GM21515 (cell line): Measurements from ENCODE around the gene COL2A1.

ENCODE experiments used
- ATAC-seq: cut with Tn5 transposase; IDR thresholded peaks from one replicate; pipeline ENCODE4 v1.9.1; 2021; ENCODE audit not compliant: unreplicated experiment

The COL2A1 gene

DNA sequence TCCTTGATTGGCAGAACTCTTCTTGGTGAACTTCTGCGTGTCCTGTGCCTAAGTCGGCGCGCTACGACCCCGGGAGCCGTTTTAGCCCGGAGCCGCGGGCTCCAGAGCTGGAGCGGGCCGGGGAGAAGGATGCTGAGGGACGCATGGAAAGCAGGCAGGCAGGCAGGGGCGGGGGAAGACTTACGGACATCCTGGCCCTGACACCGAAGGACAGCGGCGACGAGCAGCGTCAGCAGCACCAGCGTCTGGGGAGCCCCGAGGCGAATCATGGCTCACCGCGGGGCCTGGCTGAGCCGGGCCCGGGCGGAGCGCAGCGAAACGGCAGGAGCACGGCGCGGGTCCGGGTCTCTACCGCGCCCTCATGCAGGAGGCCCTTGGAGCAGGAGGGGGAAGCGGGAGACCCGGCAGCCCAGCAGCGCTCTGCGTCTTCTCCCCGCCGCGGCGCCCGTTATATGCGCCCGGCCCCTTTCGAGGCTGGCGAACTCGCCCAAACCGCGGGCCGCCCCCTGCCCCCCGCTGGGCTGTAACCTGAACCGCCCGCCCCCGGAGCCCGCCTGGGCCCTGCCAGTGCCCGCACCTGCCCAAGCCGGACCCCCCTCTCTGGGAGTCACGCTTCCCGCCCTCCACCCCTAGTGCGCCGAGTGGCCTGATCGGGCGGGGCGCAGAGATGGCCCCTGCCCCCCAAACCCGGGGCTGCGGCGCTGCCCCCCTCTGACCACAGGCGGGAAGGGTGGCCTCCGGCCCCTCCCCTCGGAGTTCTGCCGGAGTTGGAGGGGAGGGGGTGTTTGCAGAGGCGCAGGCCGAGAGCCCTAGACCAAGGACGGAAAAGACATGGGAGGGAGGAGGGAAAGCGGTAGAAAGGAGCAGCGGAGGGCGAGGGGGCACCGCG is at the start of gene COL2A1:
TSS of gene COL2A1 (minus strand) at position 424 of the 889 bp plus-strand sequence. CDS start at position 269, 155 bp downstream.
- no peak for ATAC-seq

DNA sequence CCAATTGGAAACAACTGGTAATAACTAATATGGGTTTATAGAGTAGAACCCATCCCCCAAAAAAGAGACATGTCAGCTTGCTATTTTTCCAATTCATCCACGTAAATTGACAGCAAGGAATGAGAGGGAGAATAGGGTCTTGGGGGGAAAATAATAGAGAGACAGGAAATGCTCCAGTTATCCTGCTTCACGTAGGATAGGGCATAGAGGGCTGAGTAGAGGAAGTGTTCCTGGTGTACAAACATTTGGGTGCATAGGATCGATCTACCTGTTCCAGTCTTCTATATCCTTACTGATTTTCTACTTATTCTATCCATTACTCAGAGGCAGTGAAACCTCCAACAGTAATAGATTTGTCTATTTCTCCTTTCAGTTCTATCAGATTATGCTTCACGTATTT is 49.6 kb upstream of the COL2A1 start:
- no peak for ATAC-seq

DNA sequence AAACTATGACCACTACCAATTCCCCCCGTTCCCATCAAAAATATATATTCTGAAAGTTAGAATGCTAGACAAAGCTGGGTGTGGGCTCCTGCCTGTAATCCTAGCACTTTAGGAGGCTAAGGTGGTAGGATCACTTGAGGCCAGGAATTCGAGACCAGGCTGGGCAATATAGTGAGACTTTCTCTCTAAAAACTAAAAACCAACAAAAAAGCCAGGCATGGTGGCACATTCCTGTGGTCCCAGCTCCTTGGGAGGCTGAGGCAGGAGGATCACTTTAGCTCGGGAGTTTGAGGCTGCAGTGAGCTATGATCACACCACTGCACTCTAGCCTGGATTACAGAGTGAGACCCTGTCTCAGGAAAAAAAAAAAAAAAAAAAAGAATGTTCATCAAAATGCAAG is 48.8 kb upstream of the COL2A1 start:
- ATAC-seq: no peak

DNA sequence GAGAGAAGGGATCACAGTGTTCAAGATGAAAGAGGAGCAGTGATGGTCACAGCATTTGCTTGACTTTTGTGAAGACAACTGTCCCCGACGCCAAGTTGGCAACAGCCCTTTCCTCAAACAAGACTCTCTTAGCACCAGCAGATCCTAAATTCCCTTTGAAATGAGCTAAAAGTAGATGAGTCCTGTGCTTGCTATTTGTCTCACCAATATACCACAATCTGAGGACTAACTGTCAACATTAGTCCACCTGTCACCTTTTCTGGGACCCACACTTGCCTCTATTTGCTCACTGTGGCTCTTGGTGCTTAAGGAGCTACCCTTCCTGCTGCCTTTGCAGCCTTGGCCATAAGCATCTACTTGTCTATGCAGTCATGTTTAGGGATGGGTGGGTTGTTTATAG is 47.4 kb upstream of the COL2A1 start:
- no peak for ATAC-seq

DNA sequence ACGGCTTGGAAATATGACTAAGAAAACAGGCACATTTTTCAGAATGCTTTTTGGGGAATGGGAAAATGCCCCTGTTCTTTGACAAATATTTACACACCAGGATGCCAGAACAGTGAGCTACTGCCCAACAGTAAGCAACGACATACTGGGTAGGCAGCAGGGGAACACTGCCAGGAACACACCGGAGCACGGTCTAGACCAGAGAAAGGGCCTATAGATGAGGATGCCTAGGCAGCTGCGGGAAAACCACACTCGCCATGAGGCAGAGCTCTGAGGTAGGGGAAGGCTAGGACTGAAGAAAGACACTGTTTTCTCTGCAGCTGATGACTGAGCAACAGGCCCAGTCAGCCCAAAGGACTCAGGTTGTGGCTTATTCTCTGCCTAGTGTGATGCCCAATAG is 45.9 kb upstream of the COL2A1 start:
- ATAC-seq: no peak

DNA sequence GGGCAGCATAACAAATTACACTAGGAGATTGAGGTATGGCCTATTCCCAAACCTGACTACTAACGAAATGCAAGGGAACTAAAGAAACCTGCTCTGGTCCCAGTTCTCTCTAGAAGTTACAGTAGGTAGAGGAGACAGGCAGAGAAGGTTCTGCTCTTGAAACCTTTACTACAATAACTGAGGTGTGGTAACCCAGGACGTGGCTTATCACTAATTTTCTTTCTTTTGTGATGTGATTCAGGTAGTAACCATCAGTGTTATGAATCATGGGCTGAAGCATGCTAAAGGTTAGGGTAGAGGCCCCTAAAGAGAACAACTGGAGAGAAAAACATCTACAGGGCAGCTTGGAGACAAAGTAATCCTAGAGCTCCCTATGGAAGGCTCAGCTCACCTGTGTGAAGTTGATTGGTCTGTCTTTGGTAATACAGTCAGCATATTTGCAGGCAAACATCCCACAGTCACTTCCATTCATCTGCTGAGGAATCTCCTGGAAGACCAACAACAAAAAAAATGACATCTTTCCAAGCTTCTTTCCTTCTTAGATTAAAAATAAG is 41.8 kb upstream of the COL2A1 start:
- ATAC-seq: no peak

DNA sequence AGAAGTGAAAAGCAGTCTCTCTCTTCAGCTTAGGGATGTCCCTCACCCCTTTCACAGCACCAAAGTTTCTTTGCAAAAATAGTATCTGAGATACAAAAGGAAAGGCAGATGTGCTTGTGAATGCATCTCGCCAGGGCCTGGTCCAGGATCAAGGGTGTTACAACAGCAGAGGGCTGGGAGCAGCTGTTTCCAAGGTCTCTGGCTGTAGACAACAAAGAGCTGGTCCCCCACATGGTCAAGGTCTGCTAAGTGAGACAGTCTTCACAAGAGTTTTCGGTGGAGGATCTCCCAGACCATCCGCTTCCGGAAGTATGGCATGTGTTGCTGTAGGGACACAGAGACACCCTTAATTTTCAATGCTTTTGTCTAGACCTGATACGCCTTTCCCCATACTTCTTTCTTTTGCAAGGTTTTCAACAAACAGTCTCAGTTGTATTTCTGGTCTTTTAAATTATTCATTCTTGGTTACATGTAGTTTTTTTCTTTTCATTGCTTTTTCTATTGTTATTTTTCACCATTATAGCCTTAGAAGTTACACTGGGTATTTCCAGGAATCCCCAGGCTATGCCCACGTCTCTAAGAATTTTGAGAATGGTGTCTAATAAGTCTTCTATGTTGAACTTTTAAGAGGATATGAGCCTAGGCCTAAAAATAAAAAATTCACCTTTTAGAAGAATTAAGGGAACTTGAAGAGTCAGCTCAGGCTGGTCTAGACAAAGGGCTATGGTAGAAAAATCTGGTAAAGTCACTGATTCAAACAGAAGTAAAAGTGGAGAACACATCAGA is 41.0 kb upstream of the COL2A1 start:
- no peak for ATAC-seq

DNA sequence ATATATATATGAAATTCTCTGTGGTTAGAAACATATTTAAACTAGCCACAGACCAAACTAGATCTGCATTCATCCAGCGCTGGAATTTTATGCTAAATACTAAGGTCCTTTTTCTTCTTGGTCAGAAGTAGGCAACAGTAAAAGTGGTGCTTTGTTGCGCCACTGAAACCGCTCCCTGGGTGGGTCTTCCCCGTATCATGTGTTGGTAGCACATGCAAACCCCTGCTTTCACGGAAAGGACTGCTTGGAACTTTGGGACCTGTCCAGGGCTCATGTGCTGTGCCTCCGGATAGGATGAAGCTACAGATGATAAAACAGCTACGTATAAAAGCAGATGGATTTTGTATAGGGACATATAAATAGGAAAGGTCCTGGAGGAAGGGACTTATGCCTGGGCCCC is 40.1 kb upstream of the COL2A1 start:
- ATAC-seq: no peak

DNA sequence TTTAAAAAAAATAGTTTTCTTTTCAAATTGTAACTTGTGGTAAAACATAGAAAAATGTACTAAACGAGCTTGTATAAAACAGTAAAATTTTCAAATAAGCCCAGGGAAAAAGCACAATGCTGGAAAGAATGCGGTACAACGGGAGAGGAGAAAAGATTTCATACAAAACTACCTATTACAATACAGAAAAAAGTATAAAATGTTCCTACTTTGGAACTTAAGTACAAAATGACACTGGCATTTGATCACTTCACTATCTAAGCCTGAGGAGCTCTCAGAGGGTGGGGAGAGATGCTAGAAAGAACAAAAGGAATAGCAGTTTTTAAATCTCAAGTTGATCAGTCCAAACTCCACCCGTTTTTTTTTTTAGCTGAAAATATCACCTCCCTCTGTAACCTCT is 39.5 kb upstream of the COL2A1 start:
- no peak for ATAC-seq

DNA sequence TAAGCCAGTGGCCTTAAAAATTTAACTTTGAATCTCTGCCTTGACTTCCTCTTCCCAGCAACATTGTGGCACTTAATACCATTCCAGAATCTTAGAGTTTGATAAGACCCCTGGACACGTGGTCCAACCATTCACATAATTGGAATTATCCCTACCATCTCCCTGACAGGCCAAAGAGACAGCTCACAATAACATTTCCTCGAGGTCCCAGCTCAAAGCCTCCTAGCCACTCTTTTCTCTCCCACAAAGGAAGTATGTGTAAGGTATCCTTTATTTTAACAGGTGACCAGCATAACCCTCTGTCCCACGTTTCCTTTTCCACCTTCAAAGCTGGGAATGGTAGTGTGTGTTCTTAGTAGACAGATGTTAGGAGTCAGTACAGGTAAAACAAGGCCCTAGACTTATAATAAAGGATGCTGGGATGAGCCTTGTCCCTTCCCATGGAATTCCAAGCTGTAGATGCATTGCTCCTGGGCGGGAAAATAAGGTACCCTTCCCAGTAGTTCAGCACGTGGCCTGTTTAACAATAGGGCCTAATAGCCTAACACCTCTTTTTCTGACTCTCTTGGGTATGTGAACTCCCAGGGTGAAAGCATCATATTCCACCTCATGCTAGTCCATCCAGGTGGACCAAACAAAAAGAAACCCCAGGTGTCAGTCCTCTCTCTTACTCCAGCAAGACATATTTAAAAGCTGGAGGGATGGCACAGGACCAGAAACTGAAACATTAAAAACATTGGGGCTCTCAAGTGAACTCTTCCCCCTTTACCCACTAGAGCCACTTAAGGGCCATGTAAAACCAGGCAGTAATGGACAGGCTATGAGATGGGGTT is 37.5 kb upstream of the COL2A1 start:
- ATAC-seq: no peak

DNA sequence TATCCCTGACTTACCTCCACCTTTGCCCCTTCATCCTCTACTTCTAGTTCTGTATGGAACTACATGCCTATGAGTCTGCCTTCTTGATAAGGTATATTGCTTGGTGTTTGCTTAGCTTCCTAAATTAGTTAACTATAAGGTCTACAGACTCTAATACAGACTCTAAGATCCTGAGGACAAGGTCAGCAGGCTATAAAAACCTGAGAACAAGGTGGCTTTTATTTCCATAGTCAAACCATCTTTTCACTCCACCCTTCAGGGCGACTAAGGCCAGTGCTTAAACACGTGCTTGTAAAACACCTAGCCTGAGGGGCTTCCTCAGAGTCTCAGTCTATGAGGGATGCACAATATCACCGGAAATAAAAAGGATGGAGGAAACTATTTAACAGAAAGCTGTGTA is 36.1 kb upstream of the COL2A1 start:
- no peak for ATAC-seq

DNA sequence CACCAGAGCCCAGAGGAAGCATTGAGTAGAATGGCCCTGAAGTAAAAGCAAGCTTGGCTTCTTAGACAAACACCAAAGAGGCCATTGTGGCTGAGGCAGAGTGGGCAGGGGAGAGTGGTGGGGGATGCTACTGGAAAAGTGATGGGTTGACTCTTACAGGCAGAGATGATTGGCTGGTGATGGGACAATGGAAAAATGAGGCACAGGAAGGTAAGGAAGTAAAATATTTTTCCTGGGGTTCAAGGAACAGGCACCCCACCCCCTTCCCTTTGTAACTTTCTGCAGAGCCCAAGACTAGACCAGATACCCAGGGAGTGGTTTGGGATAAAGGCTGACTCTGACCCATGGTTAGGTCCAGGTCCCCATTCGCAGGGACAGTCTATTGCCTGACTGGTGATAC is 34.9 kb upstream of the COL2A1 start:
- ATAC-seq: no peak

DNA sequence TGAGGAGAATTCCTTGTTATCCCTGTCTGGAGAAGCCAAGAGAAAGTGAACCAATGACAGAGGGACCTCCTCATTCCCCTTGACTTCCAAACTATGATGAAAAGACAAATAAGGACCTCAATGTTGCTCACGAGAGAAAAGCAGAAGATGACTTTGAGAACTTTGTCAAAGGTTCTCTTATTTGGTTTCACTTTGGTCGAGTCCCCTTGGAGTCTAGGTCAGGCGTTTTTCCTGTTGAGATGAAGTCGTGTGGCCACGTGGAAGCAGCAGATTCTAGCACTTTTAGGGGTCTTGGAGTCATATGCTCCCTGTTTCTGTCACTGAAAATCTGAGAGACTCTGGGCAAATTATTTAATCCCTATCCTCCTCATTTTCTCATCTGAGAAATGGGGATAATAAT is 33.8 kb upstream of the COL2A1 start:
- ATAC-seq: no peak

DNA sequence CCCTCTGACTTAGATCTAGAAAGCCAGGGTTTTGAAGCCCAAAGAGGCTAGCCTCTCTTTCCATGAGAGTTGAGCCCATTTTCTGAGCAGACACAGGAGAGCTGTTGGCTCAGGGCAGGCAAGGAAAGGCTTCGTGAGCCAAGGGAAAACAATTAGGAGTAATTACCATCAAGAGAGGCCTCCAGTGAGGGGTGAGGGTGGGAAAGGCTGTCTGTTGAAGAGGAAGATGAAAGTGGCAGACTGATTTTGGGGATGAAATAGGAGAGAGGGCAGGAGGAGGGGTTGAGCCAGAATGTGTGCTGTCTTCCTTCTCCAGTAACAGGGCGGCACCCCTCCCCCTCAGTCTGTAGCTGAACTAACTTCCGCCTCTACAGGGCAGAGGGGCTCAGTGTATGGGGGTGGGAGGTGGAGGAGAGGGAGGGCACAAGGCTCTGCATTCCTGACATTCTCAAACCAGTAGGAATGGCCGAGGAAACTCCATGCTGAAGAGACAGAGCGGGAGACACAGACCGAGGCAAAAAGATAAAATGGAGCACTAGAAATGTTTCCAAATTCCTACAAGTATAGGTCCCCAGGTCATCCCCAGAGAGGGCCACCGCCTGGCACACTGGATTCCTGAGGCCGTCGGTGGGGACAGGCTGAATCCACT is 33.1 kb upstream of the COL2A1 start:
- no peak for ATAC-seq

DNA sequence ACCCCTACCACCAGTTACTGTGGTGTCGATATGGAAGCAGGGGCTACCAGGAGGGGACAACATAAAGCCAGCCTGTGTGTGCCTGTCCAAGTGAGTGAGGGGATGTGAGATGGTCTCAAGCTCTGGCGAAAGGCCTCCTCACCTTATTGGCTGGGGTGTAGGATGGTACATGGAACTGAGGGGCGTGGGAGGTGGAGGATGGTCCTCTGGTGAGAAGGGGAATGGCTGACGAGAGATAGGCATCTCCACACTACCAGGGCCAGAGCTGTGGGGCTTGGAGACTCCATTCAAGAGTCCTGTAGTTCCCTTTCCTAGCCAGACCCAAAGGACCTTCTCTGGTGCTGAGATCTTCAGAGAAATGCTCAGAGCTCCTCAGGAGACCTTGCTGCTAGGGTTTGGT is 32.5 kb upstream of the COL2A1 start:
- ATAC-seq: no peak

DNA sequence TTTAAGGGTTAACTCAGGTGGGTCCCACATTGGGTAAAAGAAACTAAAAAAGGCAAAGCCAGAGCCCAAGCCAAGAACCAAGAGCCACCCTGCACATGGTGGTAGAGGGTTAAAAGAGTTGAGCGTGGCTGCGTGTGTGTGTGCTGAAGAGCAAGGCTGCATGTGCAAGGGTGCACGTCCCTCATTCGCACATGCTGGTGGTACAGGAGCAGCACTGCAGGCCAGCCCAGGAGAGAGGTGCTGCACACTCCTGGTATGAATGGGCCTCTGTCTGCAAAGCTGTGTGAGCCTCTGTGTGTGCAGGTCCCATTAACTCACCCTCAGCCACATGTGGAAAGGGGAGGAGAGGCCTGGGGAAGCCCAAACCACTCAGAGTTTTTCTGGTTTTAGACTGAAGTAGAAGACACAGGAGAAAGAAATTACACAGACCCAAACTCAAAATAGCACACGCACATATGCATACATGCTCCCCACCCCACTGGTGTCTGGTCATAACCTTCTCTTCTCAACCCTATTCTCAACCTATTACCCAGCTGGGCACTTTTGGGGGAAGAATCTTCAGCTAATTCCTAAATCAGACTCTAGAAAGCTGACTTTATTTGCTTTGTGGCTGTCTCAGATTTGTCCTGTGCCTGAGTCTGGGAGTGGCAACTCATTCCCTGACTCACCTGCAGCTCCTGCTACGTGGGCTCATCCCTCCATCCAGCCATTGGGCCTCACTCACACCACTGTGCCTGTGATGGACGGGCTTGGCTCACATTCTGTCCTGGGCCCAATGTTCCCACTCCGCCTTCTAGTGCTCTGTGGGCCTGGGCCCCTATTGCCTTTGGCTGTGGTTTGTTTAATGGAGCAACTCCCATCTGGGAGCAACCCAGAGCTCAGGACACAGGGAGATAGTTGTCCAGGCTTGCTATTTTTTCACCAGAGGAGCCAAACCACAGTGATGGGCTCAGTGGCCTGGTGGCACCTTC is 30.8 kb upstream of the COL2A1 start:
- no peak for ATAC-seq

DNA sequence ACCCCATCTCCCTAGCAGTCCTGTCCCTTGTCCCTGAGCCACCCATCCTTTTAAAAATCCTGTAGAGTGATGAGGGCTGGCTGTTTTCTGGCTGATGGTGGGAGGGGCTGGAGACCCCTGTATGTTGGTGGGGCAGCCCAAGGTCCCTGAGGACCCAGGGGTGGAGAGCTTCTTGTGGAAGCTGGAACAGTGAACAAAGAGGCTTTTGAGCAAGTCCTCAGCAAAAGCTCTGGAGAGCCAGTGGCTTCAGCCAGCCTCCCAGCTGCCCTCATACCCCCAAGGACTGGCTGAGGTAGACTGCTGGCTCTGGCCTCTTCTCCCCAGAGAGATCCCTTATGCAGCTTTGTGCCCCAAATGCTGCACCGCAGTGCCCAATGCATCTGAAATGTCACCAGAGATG is 29.2 kb upstream of the COL2A1 start:
- ATAC-seq: no peak

DNA sequence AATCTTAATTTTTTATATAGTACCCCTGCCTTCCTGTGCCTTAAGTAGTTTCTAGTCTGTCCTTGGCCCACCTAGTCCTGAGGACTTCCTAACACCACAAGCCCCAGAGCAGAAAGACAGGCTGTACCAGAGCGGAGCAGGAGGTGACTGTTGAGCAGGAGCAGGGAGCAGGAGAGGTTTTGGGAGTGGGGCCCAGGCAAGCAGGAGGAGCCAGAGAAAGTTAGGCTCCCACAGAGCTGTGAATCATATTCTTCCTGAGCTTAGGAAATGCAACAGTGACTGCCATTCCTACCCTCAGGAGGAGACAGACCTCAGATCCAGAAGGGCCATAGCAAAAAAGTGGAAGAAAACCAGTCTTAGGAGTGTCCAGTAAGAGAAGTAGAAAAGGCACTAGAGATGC is 28.3 kb upstream of the COL2A1 start:
- no peak for ATAC-seq

DNA sequence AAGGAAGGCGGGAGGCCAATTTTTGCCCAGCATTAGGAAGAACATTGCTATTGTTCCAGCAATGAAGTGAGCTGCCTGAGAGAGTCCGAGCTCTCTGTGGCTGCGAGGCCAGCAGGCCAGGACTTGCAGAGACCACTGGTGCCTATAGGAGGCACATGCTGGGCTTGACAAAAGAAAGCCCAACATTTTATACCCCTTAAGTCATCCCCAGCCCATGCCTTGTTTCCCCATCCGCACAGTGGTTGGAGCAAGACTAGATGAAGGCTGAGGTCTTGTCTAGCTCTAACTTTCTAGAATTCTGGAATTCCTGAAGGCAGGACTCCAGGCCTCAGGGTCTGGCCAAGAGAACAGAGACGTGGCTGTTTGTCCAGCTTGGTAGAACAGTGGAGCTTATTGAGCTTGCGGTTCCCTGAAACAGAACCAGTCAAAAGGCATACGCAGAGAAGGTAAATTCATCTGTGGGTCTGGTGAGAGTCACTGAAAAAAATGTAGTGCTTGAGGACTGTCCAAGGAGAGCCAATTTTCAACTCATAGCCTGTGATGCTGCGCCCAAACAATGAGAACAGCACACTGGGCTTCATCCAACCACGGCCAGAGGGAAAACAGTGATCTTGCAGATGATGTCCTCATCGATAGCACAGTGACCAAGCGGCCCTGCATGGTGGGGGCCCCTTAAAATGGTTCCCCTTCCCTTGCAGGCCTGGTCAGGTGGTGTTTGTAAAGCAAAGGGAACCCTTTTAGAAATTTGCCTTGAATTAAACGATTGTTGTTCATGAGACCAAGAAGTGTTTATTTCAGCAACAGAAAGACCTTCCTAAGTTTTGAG is 27.1 kb upstream of the COL2A1 start:
- no peak for ATAC-seq
